ENCODE measurements around the gene IRF2BP2.
A peak's percentile ranks its signal among the peaks of the same experiment; 100 is the strongest.

The IRF2BP2 gene

DNA sequence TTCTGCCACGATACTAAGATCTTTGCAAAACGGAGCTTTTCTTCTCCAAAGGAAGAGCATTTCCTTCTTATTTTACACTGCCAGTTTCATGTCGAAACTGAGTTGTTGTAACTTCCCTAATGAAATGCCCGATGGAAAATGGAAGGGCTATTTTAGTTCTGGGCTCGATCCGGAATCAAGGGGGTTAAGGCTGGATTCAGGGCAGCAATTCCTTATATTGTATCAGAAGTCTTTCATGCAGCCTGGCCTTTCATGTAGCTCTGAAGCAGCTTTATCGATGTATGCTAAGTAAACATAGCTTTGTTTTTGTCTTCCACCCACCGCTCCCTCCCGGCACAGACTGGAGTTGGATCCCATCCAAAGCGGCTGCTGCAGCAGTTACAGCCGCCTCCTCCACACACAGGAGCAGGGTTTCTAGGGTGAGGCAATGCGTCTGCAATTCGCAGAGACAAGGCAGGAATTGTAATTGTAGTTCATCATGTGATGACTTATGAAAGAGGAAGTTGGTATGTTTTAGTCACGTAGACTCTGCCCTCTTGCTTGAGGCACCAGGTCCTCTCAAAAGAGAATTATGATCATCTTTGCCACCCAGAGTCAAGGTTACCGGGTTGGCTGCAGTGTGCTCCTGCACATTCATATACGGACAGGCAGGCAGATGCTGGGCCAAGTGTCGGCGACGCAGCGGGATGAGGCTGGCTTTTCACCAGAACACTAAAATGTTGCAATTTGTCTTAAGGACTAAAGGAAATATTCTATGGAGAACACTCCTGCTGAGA is 2.6 kb upstream of the IRF2BP2 start:
- peak; percentile 47 for DNase-seq (ENCODE audit: low read depth)

DNA sequence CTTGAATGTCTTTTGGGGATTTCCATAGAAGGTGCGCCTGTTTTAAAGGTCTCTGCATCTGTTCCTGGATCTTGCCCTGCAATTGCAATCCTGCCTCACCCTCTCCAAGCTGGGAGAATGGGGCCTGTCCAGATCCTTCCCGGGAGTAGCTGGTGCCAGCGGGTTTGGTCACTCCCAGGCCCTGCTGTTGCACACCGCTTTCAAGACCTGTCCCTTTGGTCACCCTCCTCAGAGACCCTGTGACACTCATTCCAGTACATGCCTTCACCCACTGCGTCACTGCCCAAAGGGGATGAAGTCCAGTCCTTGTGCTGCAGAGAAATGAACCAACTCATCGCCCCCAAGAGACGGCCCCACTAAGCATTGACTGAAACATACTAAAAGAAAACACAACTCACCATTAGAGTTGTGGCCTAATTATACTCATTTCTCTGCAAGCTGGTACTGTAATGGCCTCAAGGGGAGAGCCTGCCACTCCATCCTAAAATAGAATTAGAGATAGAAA is 1.9 kb upstream of the IRF2BP2 start:
- no peak for DNase-seq (ENCODE audit: low read depth)

DNA sequence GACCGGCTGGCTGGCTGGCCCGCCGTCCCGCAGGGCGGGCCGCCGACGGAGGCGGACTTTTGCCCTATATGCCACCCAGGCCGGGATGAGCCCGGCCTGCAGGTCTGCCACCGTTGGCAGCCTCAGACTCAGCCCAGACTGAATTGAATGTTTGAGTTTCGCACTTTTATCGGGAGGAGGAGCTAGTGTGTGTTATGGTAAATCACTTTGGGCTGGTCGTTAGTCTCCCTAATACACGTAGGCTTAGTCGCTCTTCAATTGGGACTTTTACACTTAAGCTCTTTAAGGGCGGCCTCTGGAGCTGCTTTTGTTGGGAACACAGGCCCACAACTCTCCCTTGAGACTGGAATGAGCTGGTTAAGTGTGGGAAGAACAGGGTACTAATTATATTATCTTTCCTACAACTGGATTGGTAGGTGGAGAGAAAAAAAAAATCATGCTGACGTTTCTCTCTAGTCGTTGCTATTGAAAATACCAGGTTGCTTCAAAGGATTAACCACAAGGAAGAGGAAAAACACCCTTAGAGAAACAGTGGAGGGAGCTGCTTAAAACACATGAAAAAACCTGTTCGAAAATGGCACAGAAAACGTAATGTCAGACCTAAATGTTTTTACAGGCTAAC is 1.4 kb upstream of the IRF2BP2 start:
- DNase-seq (ENCODE audit: low read depth): no peak

DNA sequence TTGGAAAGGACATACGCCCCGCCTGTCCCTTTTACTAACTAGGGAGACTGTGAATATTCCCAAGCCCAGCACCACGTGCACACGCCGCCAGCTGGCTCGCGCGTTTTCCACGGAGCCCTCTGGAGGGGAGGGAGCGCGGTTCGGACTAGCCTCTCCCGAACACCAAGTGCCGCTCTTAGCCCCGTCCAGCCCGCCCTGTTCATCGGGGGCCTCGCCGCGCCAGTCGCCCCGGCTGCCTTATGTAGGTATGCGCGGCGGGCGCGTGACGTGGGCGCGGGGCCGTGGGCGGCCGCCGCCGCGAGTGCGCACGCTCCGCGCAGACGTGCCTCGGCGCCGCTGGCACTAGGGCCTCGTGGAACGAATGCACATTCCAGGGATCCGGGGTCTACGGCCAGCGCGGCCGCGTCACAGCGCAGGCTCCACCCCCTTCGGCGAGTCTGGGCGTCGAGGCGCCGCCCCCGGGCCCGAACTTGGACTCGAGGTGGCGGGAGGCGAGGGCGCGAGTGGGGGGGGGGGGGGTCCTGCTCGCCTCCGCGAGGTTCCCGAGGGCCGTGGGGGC is 767 bp upstream of the IRF2BP2 start:
- peak; percentile 78 for DNase-seq (ENCODE audit: low read depth)

DNA sequence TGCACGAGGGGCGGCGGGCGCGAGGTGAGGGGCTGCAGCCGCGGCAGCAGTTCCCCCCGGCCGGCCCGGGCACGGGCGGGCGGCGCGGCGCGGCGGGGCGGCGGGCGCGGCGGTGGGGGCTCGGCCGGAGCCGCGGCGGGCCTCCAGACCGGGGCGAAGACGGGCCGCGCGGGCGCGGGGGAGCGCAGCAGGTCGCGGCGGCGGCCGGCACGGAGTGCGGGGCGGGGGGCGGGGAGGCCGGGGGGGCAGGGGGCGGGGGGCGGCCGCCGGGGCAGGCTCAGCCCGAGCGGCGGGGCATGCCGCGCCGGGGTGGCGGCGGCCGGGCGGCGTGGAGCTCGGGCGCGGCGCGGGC is 311 bp downstream of the IRF2BP2 start:
- no peak for DNase-seq (ENCODE audit: low read depth)

DNA sequence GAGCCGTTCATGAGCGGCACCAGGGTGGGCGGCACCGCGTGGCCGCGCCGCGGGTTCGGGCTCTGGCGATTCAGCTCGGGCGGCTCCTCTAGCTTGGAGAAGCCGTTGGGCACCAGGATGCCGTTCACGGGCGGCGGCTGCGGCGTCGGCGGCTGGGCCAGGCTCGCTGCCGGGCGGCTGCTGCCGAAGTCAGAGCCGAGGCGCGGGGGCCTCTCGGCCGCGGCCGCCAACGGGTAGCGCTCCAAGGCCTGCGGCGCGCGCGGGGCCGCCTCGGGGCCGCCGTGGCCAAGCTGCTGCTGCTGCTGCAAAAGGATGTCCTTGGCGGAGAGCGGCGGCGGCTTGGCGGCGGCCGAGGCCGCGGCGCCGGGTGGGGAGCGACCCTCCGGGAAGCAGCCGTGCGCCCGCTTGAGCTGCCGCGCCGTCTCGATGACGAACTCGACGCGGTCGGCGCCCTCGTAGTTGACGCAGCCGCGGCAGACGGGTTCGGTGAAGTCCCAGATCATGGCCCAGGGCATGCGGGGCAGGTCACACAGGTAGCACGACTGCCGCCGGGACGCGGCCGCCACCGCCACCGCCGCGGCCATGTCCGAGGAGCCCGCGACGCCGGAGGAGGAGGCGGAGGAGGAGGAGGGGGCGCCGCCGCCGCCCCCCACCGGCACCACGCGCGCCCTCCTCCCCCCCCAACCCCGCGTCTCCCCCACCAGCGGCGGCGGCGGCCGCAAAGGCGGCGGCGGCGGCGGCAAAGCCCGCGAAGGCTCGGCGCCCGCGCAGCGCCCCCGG is 877 bp downstream of the IRF2BP2 start:
- DNase-seq (ENCODE audit: low read depth): peak; percentile 58

DNA sequence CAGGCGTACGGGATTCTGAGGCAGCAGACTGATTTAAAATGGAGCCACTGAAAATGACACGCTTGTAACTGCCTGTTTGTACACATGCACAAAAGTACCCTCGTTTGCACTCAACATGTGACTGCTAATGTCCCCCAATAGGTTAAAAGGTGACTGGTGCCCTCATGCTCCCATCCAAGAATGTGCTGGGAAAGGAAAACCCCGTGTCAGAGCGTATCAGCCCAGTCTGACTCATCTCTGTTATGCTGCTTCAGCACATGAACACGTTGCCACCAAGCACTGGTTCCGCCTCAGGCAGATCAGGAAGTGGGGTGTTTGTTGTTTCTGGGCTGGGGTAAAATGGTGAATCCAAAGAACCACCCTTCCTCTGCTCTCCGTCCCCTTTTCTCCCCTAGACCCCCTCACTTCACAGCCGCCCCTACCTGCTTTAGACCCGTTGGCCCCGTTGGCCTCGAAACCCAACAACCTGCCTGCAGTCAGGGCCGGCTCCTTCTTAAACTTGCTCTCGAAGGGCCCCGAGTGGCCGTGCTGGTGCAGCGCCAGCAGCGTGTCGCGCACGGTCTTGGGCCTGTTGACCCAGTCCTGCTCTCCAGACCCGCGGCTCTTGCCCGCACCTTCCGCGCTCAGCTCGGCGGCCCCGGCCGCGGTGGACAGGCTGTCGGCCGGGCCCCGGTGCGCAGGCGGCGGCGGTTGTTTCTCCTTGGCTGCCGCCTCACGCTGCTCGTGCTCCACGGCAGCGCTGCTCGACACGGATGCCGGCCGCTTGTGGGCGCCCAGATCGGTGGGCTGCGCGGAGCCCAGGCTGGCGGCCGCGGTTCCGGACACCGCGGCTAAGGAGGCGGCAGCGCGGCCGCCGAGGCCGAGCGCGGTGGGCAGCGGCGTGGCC is 1.7 kb downstream of the IRF2BP2 start:
- DNase-seq (ENCODE audit: low read depth): peak; percentile 59

DNA sequence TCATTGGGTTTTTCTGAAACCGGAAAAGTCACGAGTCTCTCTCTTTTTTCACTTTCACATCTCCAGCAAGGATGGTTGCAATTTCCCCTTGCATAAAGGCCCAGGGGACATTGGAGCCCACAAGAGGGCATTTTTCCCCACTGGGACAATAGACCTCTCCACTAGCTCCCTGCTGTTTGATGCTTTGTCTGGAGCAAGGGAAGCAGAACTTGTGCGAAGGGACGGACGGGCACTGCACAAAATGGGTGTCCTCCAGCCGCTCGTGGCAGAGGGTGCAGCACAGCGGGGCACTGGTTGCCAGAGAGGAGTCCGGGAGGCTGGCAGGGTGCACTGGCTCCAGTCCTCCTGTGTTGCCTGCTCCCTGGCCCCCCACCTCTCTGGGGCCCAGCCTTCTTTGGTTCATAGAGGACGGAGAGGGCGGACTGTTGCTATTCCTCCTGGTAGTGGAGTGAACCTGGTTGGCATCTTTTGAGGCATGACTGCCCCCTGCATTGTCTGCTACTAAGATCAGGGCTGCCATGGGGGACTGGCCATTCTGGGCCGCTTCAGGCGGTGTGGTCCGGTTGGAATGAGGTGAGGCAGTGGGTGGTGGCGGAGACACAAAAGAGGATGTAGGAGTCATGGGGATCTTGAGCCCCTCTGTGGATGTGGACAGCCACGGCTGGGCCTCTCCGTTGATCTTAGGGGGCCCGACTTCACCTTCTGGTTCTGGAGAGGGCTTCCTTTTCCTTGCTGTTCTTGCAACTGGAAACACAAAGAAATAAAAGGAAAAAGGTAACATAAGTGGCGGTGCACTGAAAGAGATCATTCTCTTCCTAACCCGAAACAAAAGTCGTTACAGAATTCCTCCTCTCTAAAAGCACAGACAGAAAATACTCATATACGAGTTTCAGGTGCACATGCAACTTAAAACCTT is 2.6 kb downstream of the IRF2BP2 start:
- DNase-seq (ENCODE audit: low read depth): no peak

DNA sequence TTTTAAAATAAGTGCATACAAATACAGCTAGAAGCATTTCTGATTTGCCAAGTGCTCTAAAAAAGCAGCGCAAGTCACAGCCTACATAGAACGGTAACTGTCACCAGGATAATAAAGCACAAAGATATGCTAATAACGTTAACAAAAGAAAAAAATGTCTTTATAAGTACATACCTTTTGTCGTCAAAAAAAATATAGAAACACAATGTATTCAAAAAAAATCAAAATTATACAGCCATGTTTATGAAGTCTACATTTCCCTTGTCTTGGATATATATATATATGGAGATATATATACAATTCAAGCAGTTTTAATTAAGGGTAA is 3.2 kb downstream of the IRF2BP2 start:
- no peak for DNase-seq (ENCODE audit: low read depth)

DNA sequence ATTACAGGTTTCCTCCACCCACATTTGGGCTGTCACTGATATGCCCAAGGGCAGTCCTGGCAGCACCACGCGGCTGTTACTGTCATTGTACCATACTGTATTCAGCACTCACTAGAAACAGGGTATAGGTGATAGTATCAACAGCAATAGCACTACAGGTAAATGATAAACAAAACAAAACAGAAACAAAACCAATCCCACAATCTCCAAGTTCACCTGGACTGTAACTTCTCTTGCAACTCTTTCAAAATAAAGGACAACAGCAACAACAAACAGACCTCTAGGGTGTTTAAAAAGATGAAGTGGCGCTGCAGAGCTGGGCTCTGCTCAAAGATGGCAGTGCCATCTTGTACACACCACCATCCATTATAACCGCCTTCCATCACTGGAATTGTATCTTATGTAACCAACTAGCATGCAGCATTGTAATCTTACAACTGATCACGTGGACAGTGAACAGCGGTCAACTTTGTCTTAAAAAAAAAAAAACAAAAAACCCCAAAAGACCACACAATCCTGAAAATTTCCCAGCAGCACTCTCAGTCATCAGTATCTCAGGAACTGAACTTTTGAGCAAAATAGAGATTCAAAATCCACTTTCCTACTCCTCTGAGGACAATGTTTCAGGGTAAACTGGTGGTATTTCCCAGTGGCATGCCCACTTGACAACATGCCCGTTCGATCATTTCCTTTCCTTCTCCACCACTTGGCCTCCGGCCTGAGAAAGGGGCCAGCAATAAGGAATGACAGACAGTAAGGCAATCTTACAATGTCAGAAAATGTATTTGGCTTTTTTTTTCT is 3.8 kb downstream of the IRF2BP2 start:
- DNase-seq (ENCODE audit: low read depth): peak; percentile 33

DNA sequence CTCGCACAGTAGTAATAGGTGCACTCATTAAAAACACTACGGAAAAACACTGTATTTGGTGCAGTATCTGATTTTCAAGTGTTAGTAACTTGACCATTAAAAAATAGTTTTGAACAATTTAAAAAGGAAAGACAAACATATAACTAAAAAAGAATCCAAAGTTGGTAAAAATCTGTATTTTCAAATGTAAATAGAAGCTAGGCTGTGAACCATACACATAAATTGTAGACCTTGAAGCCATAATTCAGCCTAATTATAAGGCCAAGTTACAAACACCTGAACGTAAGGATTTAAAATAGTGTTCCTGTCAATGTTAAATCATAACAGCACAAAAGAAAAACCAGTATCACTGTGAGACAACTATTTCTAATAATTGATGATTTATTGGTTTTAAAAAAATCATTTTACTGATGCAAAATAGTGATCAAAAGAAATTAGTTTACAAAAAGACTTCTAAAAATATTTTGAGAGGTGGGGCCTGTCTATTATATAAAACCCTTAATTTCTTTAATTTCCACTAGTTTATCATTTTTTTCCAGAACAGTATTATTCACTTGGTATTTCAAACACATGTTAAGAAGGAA is 4.5 kb downstream of the IRF2BP2 start:
- DNase-seq (ENCODE audit: low read depth): no peak

DNA sequence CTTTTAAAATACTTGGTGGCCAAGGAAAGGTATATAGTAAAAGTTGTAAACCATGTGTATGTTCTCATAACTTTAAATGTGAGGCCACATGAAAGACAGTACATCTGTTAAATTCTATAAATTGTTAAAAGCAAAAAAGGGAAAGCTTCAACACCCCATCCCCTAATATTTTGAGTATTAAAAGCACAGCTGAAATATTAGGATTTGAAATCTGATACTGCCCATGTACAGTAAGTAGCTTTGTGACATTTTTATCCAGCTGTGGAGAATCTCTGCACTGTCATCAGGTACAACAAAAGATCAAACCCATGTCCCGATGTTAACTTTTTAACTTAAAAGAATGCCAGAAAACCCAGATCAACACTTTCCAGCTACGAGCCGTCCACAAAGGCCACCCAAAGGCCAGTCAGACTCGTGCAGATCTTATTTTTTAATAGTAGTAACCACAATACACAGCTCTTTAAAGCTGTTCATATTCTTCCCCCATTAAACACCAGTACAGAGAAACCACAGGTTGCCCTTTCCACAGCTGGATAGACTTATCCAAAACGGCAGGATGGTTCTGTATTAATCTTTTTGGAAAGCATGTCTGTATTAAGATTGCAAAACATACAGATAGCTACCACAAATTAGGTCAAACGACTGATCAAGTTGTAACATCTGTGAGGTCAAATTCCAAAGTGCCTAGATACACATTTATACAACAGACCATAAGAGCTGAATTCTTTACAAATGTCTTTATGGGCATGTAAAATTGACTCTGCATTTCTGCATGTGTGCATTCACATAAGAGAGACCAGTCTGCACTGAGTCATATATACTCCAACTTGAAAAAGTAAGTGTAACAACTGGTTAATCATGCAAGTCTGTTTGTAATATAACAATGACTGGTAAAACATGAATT is 5.2 kb downstream of the IRF2BP2 start:
- no peak for DNase-seq (ENCODE audit: low read depth)

DNA sequence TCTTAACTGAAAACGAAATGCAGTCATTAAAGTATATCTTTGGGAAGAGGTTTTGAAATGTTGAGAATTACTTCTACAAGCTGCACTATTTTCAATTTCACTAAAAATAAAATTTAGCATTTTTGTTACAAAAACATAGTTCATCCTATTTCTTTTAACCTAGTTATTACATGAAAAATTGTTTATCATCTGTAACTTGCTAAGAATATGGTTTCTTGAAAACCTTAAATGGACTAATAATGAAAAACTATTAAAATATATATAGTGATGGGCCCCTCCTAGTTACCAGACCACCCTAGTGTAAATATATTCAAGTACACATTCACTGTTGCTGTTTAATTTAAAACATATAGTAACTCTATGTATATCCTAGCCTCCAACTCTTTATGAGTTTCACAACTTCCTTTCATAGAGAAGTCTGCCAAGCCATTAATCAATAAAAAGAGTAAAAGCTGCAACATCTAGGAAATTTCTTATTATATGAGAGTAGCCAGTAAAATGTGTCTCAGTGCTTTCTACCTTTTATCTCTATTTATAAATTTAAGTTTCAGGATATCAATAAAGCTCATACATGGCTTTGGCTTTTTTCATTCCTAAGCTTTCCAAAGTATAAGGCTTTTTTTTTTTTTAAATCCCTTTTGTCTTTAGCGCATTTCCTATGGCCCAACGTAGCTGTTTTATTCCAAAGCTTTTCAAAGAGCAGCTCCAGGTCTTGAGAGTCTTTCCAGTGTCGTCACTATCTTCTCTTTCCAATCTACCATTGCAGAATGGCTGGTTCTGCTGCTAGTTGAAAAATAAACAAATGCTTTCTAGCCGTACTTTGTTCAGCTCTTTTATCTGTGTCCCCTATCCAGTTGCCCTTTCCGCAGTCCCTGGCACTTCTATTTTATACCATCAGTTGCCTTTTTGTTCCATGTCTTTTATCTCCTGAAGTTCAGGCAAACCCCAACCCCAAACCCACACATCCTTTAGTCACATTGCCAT is 6.5 kb downstream of the IRF2BP2 start:
- no peak for DNase-seq (ENCODE audit: low read depth)

DNA sequence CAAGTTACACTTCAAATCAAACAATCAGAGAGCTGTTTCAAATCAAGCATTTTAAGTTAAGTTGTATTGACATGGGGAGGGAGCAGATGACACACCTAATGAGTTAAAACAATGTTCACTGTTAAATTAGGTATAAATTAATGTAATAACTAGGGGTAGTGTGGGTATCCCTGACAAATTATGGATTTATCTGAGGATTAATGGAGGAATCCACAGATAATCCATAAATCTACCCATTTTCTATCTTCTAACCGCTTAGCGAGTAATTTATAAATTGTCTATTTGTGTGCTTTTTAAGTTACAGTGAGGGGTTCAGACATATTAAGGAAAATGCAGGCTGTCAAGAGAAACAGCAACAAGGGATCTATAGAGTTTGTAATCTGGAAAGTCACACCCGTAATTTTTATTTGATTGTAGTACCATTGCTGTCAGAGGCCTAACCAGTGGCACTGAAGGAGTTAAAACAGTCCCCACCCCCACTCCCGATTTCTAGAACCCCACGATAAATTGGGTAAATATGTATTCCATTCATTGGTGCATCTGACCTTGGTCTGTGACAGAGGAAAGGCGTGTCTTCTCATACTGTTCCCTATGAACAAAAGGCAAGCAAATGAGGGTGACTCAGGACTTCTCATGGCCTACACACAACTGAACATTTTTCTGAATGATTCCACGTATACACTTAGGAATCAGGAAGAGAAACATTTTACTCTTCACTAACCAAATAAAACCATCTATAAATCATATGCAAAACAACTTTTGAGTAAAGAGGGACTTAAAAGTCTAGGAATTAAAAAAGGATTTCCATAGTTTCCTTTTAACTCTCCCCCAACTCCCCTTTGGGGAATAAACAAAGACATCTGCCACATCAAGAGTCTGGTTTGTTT is 7.4 kb downstream of the IRF2BP2 start:
- DNase-seq (ENCODE audit: low read depth): no peak

DNA sequence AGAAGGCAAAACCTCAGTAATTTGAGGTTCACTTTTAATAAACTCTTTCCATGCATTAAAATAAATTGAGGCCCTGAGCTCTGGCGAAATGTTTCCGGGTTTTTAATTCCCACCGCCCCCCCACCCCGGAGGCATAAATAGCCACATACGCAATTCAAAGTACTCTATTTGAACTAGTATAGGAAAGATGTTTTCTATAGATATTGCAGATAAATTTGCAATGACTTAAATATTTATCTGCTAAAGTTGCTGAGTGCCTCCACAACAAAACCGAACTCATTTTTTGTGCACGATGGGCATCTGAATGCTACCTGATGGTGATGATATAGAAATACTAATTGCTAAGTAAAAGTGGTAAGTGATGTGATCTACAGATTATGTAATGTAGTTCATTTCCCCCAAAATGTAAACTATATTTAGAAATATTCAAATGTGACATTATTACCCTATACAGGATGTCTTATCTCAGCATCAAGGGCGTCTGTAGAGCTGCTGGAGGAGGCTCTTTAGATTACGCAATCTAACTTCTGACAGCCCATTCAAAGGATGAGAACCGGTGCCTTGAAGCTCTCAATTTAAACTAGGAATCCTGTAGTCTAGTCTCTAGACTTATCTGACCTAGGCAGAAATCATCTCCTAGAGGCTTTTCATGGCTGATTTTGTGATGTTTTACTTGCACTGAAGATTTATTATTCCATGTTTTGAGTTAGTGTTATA is 8.5 kb downstream of the IRF2BP2 start:
- DNase-seq (ENCODE audit: low read depth): no peak

Data from activated T-cell treated with anti-CD3 and anti-CD28 coated beads for 1 hour (primary cell).